K562 (cell line): ENCODE data around the gene HOXB1. TPM values are rescaled to one million over a fixed set of nuclear protein-coding genes. Genes with fewer than 3 reads are reported as not detected.

ENCODE experiments used
- ATAC-seq: fragments of 200-7000 bp; cut with Tn5 transposase; 3 replicates; pipeline ENCODE4 v1.9.1; 2020; ENCODE audit warnings: moderate library complexity
- BruUV-seq: library from RNA; stranded (reverse); fragments of 400-500 nt; replicated peaks from 2 replicates; lab custom pipeline; 2021; lab: Mats Ljungman, UMichigan
- CTCF ChIA-PET: fragments of 300-600 bp; formaldehyde crosslinking; extraction: SDS; loops from one replicate; lab custom pipeline; 2021; ENCODE audit warnings: low intra/inter-chr PET ratio; lab: Yijun Ruan, JAX
- POLR2A ChIA-PET: fragments of 300-600, 350-650 bp; sonication (Branson Sonifier 250); formaldehyde crosslinking; extraction: SDS; loops from one replicate; lab custom pipeline; 2021; ENCODE audit warnings: antibody characterized with exemption, inconsistent platforms; lab: Yijun Ruan, JAX
- DNase-seq, 4 experiments: peaks; one replicate each; pipeline versions ENCODE4 v3.0.0 to v3.0.0-alpha.2; 2011 to 2018; ENCODE audit warnings: low spot score in 3 of 4, mixed read lengths in 3 of 4; ENCODE audit errors: extremely low read depth in 1 of 4
- FAIRE-seq: peaks from 2 replicates; lab custom pipeline; 2011; peaks lifted over from hg19 to GRCh38; lab: Jason Lieb, UNC
- H2AFZ ChIP-seq: 2 replicates; pipeline ENCODE4 v1.6.0; 2011; ENCODE audit warnings: low read depth, low read length, control low read depth, inconsistent platforms
- H3K27ac ChIP-seq: fragments of 200-600 bp; 3 replicates; pipeline ENCODE4 v1.8.0; 2011; ENCODE audit warnings: low read depth, mild to moderate bottlenecking, control low read depth, inconsistent platforms, low read length, moderate library complexity, mixed read lengths; ENCODE audit errors: extremely low read depth
- H3K27me3 ChIP-seq, 2 experiments: fragments of 300-600 bp in 1 of 2; 2 replicates in 1 of 2; 3 replicates in 1 of 2; pipeline versions ENCODE4 v1.6.0 to v1.8.0; 2011; ENCODE audit warnings: inconsistent platforms in 2 of 2, low read length in 2 of 2, mild to moderate bottlenecking in 1 of 2, mixed read lengths in 1 of 2, moderate library complexity in 1 of 2; ENCODE audit not compliant: control insufficient read depth in 2 of 2, insufficient read depth in 2 of 2
- H3K36me3 ChIP-seq: fragments of 300-600 bp; 3 replicates; pipeline ENCODE4 v1.8.0; 2011; ENCODE audit warnings: mild to moderate bottlenecking, low read length, inconsistent platforms; ENCODE audit not compliant: control insufficient read depth, insufficient read depth
- H3K4me1 ChIP-seq, 2 experiments: fragments of 200-600 bp in 1 of 2; replicated peaks in 1 of 2; 2 replicates in 1 of 2; 3 replicates in 1 of 2; pipeline versions ENCODE4 v1.5.1 to v1.8.0; 2011; ENCODE audit warnings: inconsistent platforms in 2 of 2, low read length in 2 of 2, mild to moderate bottlenecking in 1 of 2, mixed read lengths in 1 of 2, moderate library complexity in 1 of 2; ENCODE audit not compliant: control insufficient read depth in 2 of 2, insufficient read depth in 2 of 2
- H3K4me2 ChIP-seq: 2 replicates; pipeline ENCODE4 v1.6.1; 2011; ENCODE audit warnings: low read length, control low read depth, inconsistent platforms, mixed read lengths; ENCODE audit not compliant: insufficient read depth
- H3K4me3 ChIP-seq: fragments of 200-600 bp; sonication (generic), shearing (Covaris generic); 2 replicates; pipeline ENCODE4 v1.5.1; 2016; ENCODE audit warnings: control low read depth, inconsistent platforms
- H3K79me2 ChIP-seq: fragments of 200-600 bp; 3 replicates; pipeline ENCODE4 v1.8.0; 2011; ENCODE audit warnings: low read length, inconsistent platforms; ENCODE audit not compliant: control insufficient read depth, insufficient read depth
- H3K9ac ChIP-seq, 2 experiments: 2 replicates each; pipeline versions ENCODE4 v1.6.0 to v1.6.1; 2011; ENCODE audit warnings: low read depth in 2 of 2, low read length in 2 of 2, control low read depth in 1 of 2, inconsistent platforms in 1 of 2, mild to moderate bottlenecking in 1 of 2, mixed read lengths in 1 of 2; ENCODE audit not compliant: insufficient read depth in 1 of 2
- H3K9me1 ChIP-seq: one replicate; pipeline ENCODE4 v1.6.0; 2011; ENCODE audit warnings: inconsistent platforms, mild to moderate bottlenecking, low read length, moderate library complexity; ENCODE audit not compliant: control insufficient read depth, insufficient read depth
- H3K9me3 ChIP-seq: replicated peaks from 2 replicates; pipeline ENCODE4 v1.5.1; 2011; ENCODE audit warnings: low read depth, low read length, inconsistent platforms; ENCODE audit not compliant: control insufficient read depth, insufficient read depth
- H4K20me1 ChIP-seq: replicated peaks from 2 replicates; pipeline ENCODE4 v1.6.1; 2011; ENCODE audit warnings: low read length, inconsistent platforms, mixed read lengths; ENCODE audit not compliant: control insufficient read depth, insufficient read depth
- ARID2 ChIP-seq: fragments of 450-650 bp; IDR thresholded peaks from 2 replicates; pipeline ENCODE4 v1.6.1; 2017; ENCODE audit warnings: antibody characterized with exemption, mild to moderate bottlenecking
- C11orf30 ChIP-seq: fragments of 450-650 bp; IDR thresholded peaks from 2 replicates; pipeline ENCODE4 v1.6.1; 2016; ENCODE audit warnings: low read depth, mild to moderate bottlenecking
- CBX8 ChIP-seq: fragments of 200-600 bp; sonication (generic); IDR thresholded peaks from 2 replicates; pipeline ENCODE4 v1.6.1; 2012; ENCODE audit warnings: borderline replicate concordance, mixed run types, low read depth, mild to moderate bottlenecking, moderate library complexity, mixed read lengths, low read length, control low read depth, inconsistent platforms; ENCODE audit not compliant: poor library complexity, severe bottlenecking; ENCODE audit errors: extremely low read depth
- DMBX1 ChIP-seq: fragments of 250-450 bp; sonication (Bioruptor Pico); IDR thresholded peaks from 2 replicates; pipeline ENCODE4 v1.8.0; 2022; ENCODE audit warnings: inconsistent platforms, mild to moderate bottlenecking, moderate library complexity, borderline replicate concordance
- HDAC1 ChIP-seq, 2 experiments: fragments of 450-650 bp; IDR thresholded peaks; 2 replicates each; pipeline ENCODE4 v1.6.1; 2016 to 2017; ENCODE audit warnings: inconsistent platforms in 1 of 2, mild to moderate bottlenecking in 1 of 2, moderate library complexity in 1 of 2
- HOXB6 ChIP-seq: fragments of 250-450 bp; sonication (Bioruptor Pico); IDR thresholded peaks from 2 replicates; pipeline ENCODE4 v1.5.1; 2022; ENCODE audit warnings: mild to moderate bottlenecking, borderline replicate concordance
- POLR3G ChIP-seq: IDR thresholded peaks from 2 replicates; pipeline ENCODE4 v1.6.1; 2011; ENCODE audit not compliant: insufficient read length, insufficient replicate concordance; ENCODE audit errors: extremely low read depth
- SIX5 ChIP-seq, 2 experiments: IDR thresholded peaks; 2 replicates each; pipeline ENCODE4 v1.6.1; 2011; ENCODE audit warnings: low read length in 2 of 2, borderline replicate concordance in 1 of 2, low read depth in 1 of 2, mild to moderate bottlenecking in 1 of 2, moderate library complexity in 1 of 2; ENCODE audit not compliant: insufficient read depth in 1 of 2
- ZNF785 ChIP-seq: fragments of 250-450 bp; sonication (Bioruptor Pico); IDR thresholded peaks from 2 replicates; pipeline ENCODE4 v1.4.0; 2020; ENCODE audit warnings: mild to moderate bottlenecking
- WGBS: fragments of 100-300 bp; shearing (Covaris generic); methylation state at CpG from one replicate; pipeline ENCODE4 v1.1.6; 2016; ENCODE audit warnings: low coverage, mixed read lengths; ENCODE audit not compliant: insufficient coverage; ENCODE audit errors: missing lambda C conversion rate; 5-methylcytosine and 5-hydroxymethylcytosine counted together
- in situ Hi-C: fragments of 300-500 bp; cut with MboI; formaldehyde crosslinking; loops from 4 replicates; pipeline ENCODE4 v1.15.0; 2018; ENCODE audit warnings: inconsistent platforms, mixed read lengths
- intact Hi-C: fragments of 100-400 bp; cut with micrococcal nuclease; formaldehyde crosslinking; loops from 2 replicates; pipeline ENCODE4 v1.14.2; 2022
- polyA plus RNA-seq, 8 experiments: library from polyadenylated mRNA; depleted of rRNA in 4 of 8; stranded (reverse) in 5 of 8; unstranded in 3 of 8; fragments of >200 nt; fragmentation: Nextera tagmentation in 2 of 8; fragmentation: Illumina TruSeq in 1 of 8; extraction: Ambion mirVana in 2 of 8; extraction: Trizol in 1 of 8; gene quantifications; 2 replicates each; pipeline versions ENCODE4 v1.2.1 to v1.2.3, GENCODE V29; 2011 to 2014; ENCODE audit warnings: inconsistent platforms in 1 of 8, missing spikeins in 1 of 8
- total RNA-seq, 7 experiments: library from RNA; depleted of rRNA in 6 of 7; stranded (reverse); fragments of >200 nt in 6 of 7; fragmentation: Illumina TruSeq in 2 of 7; extraction: Trizol in 2 of 7; gene quantifications; 2 replicates each; pipeline versions ENCODE4 v1.2.1 to v1.2.3, GENCODE V29; 2011 to 2021; ENCODE audit warnings: low replicate concordance in 1 of 7
- TF ChIP-seq, protein P1 (sequence below): fragments of 250-450 bp; sonication (Bioruptor Pico); IDR thresholded peaks from 2 replicates; pipeline ENCODE4 v1.8.0; 2022; ENCODE audit warnings: inconsistent platforms, mild to moderate bottlenecking, moderate library complexity, borderline replicate concordance
- TF ChIP-seq, protein P2 (sequence below): fragments of 450-650 bp; IDR thresholded peaks from 2 replicates; pipeline ENCODE4 v1.6.1; 2017; ENCODE audit warnings: antibody characterized with exemption

HOXB1 gene
- total and polyA plus RNA-seq, 9 of the 15 experiments (the other 6 are each of a cell fraction or from before 2014, with no cell fraction given), result 0.04 TPM; not detected in 8

DNA sequence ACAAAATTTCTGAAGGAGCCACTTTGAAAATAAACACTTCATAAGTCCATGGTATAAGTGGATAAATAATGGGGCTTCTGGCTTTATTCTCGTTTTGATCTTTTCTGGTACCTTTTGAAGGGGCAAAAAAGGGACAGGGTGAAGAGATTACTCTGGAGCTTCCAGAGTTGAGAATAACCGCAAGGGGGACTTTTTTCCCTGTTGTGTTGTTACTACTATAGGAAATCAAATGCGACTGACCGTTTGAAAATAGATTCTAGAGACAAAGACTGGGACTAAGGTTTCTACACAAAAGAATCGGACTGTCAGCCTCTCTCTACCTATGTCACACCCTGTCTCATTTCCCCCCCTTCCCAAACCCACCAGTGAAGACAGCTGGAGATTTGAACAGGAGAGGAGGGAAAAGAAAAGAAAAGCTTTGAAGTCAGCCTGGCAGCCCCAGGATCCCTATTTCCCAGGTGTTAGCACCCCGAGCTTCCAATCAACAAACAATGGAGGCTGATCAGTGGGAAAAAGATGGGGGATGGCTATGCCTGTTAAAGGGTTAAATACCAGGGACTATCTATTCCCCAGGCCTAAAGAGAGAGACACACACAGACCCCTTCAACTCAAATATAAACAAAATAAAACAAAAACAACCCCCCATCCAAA, 39.0 kb upstream of the HOXB1 start:
- FAIRE-seq (no peak), DNase-seq (no peak), ATAC-seq (no peak)
- Histone ChIP-seq H3K9me3 (no peaks in the 10 kb centered on the region), H3K4me2 (peak overlapping the region; percentile 59; the same call in 1 of the 2 replicates), H3K4me1 (peaks cover 40 to 54% of the 10 kb centered on the region in 2 experiments), H2AFZ (no peak overlapping the region), H3K9ac (peak overlapping the region; percentile 24 to 38; a peak in 2 of 4 replicates), H3K4me3 (peak overlapping the region; percentile 14; the same call in 1 of the 2 replicates), H3K9me1 (no peaks in the 10 kb centered on the region), H3K79me2 (peaks cover 88% of the 10 kb centered on the region), H4K20me1 (no peaks in the 10 kb centered on the region; the same call in 1 of the 2 replicates), H3K36me3 (peaks cover 95% of the 10 kb centered on the region), H3K27ac (peak overlapping the region; percentile 44; the same call in 1 of the 3 replicates), H3K27me3 (no peaks in the 10 kb centered on the region)
- intact Hi-C loops, result no loop called here
- BruUV-seq, result no TSS peak
- ChIA-PET POLR2A (interaction anchor here (0.6 to 2.2 kb wide), 5 partner anchors 13 to 155 kb away, joined by 3 to 9 read pairs (median 4); no protein-coding TSS in a partner anchor), CTCF (no interaction called here)
- TF ChIP-seq CBX8, result no peak
- TF ChIP-seq HDAC1 (IDR thresholded peaks at IDR 0.05), result 0 out of 4 replicates have a peak, but pooled peaks of 1 of the 2 experiments have one; percentile 34
- in situ Hi-C loops, result no loop called here
- 56% methylated on average over 6 of the region's 6 CpGs for WGBS

DNA sequence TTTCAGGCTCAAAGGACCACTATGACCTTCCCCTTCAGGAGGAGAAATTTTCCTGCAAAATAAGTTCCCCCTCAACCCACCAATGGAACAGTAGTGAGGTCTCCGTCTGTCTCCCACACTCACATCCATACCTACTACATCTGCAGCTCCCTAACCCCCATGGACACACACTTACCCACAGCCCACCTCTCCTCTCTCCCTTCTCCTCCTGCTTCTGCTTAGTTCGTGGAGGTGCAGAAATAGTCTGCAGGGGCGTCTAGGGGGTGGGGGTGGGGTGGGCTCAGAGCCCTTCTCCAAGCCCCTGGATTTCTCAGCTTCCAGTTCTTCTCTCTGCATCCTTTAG, 38.4 kb upstream of the HOXB1 start:
- FAIRE-seq (no peak), ATAC-seq (no peak), DNase-seq (no peak)
- H3K4me1 ChIP-seq, result peaks cover 39 to 50% of the 10 kb centered on the region in 2 experiments
- WGBS, result 92% methylated on average over 2 of the region's 3 CpGs
- H3K79me2 ChIP-seq, result peaks cover 82% of the 10 kb centered on the region
- ChIA-PET CTCF (no interaction called here), POLR2A (interaction anchor here (1.7 kb wide), 1 partner anchor 21 kb away, joined by 8 read pairs; no protein-coding TSS in a partner anchor)
- no peak overlapping the region for H2AFZ ChIP-seq
- in situ Hi-C loops, result no loop called here
- no peaks in the 10 kb centered on the region for H3K27me3 ChIP-seq
- no peak overlapping the region; a peak in 1 of 4 replicates for H3K9ac ChIP-seq
- intact Hi-C loops, result no loop called here
- no TSS peak for BruUV-seq
- no peaks in the 10 kb centered on the region for H3K9me1 ChIP-seq
- no peak overlapping the region for H3K4me3 ChIP-seq
- H3K36me3 ChIP-seq, result peaks cover 96% of the 10 kb centered on the region; the same call in 2 of the 3 replicates
- no peak overlapping the region for H3K4me2 ChIP-seq
- no peaks in the 10 kb centered on the region; the same call in 1 of the 2 replicates for H4K20me1 ChIP-seq
- H3K9me3 ChIP-seq, result no peaks in the 10 kb centered on the region
- H3K27ac ChIP-seq, result no peak overlapping the region
- TF ChIP-seq C11orf30 (no peak), HOXB6 (CRISPR knock-in tag) (no peak), ARID2 (no peak), DMBX1 (CRISPR knock-in tag) (no peak), ZNF785 (CRISPR knock-in tag) (no peak), SIX5 (IDR thresholded peaks at IDR 0.05; ENCODE audit: borderline replicate concordance in 1 of 2, insufficient read depth in 1 of 2, low read depth in 1 of 2, low read length in 2 of 2) (no peak), POLR3G (no peak)
- TF ChIP-seq, protein P1, sequence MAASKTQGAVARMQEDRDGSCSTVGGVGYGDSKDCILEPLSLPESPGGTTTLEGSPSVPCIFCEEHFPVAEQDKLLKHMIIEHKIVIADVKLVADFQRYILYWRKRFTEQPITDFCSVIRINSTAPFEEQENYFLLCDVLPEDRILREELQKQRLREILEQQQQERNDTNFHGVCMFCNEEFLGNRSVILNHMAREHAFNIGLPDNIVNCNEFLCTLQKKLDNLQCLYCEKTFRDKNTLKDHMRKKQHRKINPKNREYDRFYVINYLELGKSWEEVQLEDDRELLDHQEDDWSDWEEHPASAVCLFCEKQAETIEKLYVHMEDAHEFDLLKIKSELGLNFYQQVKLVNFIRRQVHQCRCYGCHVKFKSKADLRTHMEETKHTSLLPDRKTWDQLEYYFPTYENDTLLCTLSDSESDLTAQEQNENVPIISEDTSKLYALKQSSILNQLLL (CRISPR knock-in tag), result no peak
- TF ChIP-seq, protein P2, sequence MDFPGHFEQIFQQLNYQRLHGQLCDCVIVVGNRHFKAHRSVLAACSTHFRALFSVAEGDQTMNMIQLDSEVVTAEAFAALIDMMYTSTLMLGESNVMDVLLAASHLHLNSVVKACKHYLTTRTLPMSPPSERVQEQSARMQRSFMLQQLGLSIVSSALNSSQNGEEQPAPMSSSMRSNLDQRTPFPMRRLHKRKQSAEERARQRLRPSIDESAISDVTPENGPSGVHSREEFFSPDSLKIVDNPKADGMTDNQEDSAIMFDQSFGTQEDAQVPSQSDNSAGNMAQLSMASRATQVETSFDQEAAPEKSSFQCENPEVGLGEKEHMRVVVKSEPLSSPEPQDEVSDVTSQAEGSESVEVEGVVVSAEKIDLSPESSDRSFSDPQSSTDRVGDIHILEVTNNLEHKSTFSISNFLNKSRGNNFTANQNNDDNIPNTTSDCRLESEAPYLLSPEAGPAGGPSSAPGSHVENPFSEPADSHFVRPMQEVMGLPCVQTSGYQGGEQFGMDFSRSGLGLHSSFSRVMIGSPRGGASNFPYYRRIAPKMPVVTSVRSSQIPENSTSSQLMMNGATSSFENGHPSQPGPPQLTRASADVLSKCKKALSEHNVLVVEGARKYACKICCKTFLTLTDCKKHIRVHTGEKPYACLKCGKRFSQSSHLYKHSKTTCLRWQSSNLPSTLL, result no peak
